DMS153 treated with DMSO at 0.1 percent for 48 hours (cell line): ENCODE measurements around the gene NME7.
A peak's percentile ranks its signal among the peaks of the same experiment; 100 is the strongest.
"Not testable (repeated sequence)": the region's sequence is repeated elsewhere in the genome, so short reads cannot be mapped to it uniquely, and the experiment has no call there.

Experiments used
- DNase-seq: peaks from one replicate; lab custom pipeline; 2025; ENCODE audit not compliant: unreplicated experiment; lab: John Stamatoyannopoulos, UW

NME7 gene

GRCh38 chr1:169367686-169368405 lies at the start of gene NME7, which contains the start of gene BLZF1:
Gene NME7 (minus strand): TSS chr1:169367797. CDS start chr1:169367710, 87 bp downstream.
Gene BLZF1 (plus strand): TSS chr1:169368195. CDS start chr1:169369523, 1,328 bp downstream.
- peak; percentile 99 for DNase-seq

GRCh38 chr1:169414952-169415351 lies 47.4 kb upstream of the NME7 start:
- no peak for DNase-seq

GRCh38 chr1:169408340-169408739 lies 40.7 kb upstream of the NME7 start:
- DNase-seq = not testable (repeated sequence)

GRCh38 chr1:169402578-169402977 lies 35.0 kb upstream of the NME7 start:
- DNase-seq = not testable (repeated sequence)

- no peak for DNase-seq
Observed at GRCh38 chr1:169395955-169396354, 28.4 kb upstream of the NME7 start.

GRCh38 chr1:169392406-169392805 lies 24.8 kb upstream of the NME7 start:
- no peak for DNase-seq

GRCh38 chr1:169390303-169390702 lies 22.7 kb upstream of the NME7 start:
- DNase-seq = no peak

- no peak for DNase-seq
Observed at GRCh38 chr1:169387399-169387798, 19.8 kb upstream of the NME7 start.

GRCh38 chr1:169383449-169383848 lies 15.9 kb upstream of the NME7 start:
- no peak for DNase-seq

GRCh38 chr1:169381162-169381561 lies 13.6 kb upstream of the NME7 start:
- DNase-seq = no peak

- DNase-seq = no peak
Observed at GRCh38 chr1:169371404-169371803, 3.8 kb upstream of the NME7 start.

GRCh38 chr1:169368406-169368769 lies 791 bp upstream of the NME7 start:
- no peak for DNase-seq

GRCh38 chr1:169367096-169367685 lies 406 bp downstream of the NME7 start:
- DNase-seq = no peak

GRCh38 chr1:169364948-169365347 lies 2.6 kb downstream of the NME7 start:
- no peak for DNase-seq

- no peak for DNase-seq
Observed at GRCh38 chr1:169363046-169363730, 4.4 kb downstream of the NME7 start.

- no peak for DNase-seq
Observed at GRCh38 chr1:169361281-169361680, 6.3 kb downstream of the NME7 start.

GRCh38 chr1:169360415-169360814 lies 7.2 kb downstream of the NME7 start:
- DNase-seq = no peak

- DNase-seq = peak; percentile 68
Observed at GRCh38 chr1:169348383-169349036, 19.1 kb downstream of the NME7 start.

- no peak for DNase-seq
Observed at GRCh38 chr1:169347688-169348382, 19.8 kb downstream of the NME7 start.

- no peak for DNase-seq
Observed at GRCh38 chr1:169346036-169346589, 21.5 kb downstream of the NME7 start.

- no peak for DNase-seq
Observed at GRCh38 chr1:169345511-169345910, 22.1 kb downstream of the NME7 start.
